ENCODE measurements around the gene SYT6. TPM values are rescaled to one million over a fixed set of nuclear protein-coding genes. Genes with fewer than 3 reads are reported as not detected.

The SYT6 gene, protein sequence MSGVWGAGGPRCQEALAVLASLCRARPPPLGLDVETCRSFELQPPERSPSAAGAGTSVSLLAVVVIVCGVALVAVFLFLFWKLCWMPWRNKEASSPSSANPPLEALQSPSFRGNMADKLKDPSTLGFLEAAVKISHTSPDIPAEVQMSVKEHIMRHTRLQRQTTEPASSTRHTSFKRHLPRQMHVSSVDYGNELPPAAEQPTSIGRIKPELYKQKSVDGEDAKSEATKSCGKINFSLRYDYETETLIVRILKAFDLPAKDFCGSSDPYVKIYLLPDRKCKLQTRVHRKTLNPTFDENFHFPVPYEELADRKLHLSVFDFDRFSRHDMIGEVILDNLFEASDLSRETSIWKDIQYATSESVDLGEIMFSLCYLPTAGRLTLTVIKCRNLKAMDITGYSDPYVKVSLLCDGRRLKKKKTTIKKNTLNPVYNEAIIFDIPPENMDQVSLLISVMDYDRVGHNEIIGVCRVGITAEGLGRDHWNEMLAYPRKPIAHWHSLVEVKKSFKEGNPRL
- total RNA-seq: not detected in 2 replicates

DNA sequence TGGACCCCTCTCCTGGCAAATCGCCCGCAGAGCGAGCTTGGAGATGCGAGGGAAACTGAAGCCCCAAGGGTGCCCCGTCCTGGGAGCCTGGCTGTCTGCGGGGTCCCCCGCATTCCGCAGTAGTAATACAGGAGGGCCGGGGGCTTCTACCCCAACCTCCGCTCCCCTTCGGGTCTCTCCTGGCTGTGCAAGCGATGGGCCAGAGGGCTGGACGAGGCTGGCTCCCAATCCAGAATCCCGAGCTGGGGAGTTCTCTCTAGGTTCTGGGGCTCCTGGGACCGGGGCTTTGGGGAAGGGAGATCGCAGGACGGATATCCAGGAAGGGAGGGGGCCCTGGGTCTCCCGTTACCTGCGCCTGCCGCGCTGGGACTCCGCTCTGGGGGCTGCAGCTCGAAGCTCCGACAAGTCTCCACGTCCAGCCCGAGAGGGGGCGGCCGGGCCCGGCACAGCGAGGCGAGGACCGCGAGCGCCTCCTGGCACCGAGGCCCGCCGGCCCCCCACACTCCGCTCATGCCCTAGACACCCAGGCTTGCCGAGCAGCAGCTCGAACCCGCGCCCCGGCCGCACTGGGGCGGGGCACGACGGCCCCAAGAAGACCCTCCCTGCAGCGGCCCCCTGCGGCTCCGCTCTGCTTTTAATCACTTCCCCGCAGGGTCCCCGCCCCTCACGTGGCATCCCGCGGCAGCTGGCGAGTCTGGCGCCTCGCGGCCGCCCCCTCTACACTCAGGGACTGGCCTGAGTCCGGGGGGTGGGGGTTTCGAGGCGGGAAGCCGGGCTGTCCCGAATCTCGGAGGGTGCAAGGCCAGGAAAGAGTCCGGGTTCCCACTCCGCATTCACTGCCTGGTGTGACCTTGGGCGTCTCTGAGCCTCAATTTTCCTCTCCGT lies at the start of gene SYT6:
SYT6 (minus strand) TSS at position 609 of the 885 bp plus-strand sequence; CDS start at position 512, 97 bp downstream.

Other genes starting within 250 kb of the SYT6 start
- gene AP4B1, start 249.1 kb downstream of the SYT6 start, total RNA-seq: 4.1 and 9.0 TPM in 2 replicates
- 1.0 and 2.3 TPM in 2 replicates for gene DCLRE1B, start 248.5 kb downstream of the SYT6 start, total RNA-seq
- gene HIPK1, start 224.5 kb downstream of the SYT6 start, total RNA-seq: 30.8 and 44.9 TPM in 2 replicates
- under 0.01 and 1.4 TPM in 2 replicates for gene OLFML3, start 174.4 kb downstream of the SYT6 start, total RNA-seq